C4-2B (cell line): ENCODE data around the gene SFMBT2.

Experiments used
- ZFX ChIP-seq: fragments of 450-650 bp; IDR thresholded peaks from 2 replicates; pipeline ENCODE4 v1.6.1; 2017
- TF ChIP-seq, protein P1 (sequence below): fragments of 450-650 bp; conservative IDR thresholded peaks from 2 replicates; pipeline ENCODE4 v1.5.1; 2017; ENCODE audit warnings: mild to moderate bottlenecking

DNA sequence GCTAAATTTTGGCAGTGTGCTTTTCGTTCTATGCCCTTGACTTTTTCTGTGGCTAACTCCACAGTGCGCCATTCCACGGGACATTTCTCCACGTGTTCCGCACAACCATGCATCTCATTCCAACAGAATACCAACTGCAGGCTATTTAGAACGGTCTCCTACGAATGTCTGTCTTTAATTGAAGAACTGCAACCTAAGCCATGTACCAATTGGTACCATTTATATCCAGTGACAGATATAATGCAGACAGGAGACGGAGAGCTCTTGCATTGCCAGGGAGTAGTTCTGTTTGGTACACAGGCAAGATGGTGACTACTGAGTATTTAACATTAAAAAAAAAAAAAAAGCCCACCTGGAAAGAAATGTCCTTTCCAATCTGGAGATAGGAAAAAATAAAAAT is 9.1 kb downstream of the SFMBT2 start:
- TF ChIP-seq, protein P1, sequence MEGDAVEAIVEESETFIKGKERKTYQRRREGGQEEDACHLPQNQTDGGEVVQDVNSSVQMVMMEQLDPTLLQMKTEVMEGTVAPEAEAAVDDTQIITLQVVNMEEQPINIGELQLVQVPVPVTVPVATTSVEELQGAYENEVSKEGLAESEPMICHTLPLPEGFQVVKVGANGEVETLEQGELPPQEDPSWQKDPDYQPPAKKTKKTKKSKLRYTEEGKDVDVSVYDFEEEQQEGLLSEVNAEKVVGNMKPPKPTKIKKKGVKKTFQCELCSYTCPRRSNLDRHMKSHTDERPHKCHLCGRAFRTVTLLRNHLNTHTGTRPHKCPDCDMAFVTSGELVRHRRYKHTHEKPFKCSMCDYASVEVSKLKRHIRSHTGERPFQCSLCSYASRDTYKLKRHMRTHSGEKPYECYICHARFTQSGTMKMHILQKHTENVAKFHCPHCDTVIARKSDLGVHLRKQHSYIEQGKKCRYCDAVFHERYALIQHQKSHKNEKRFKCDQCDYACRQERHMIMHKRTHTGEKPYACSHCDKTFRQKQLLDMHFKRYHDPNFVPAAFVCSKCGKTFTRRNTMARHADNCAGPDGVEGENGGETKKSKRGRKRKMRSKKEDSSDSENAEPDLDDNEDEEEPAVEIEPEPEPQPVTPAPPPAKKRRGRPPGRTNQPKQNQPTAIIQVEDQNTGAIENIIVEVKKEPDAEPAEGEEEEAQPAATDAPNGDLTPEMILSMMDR: no peak
- no peak for TF ChIP-seq ZFX
